Coronary artery (tissue), 2 donors: ENCODE measurements around the gene TIGD6.

Source experiments
- DNase-seq: peaks from one replicate; pipeline ENCODE4 v3.0.0-alpha.2; 2017; ENCODE audit warnings: low spot score
- H3K27ac ChIP-seq, 2 donors: fragments of 200-600 bp; sonication (generic); one replicate each; pipeline ENCODE4 v1.5.1; 2016 to 2019
- H3K4me3 ChIP-seq: fragments of 200-600 bp; sonication (generic); 2 replicates; pipeline ENCODE4 v1.5.1; 2016; ENCODE audit warnings: mild to moderate bottlenecking, moderate library complexity
- CTCF ChIP-seq: fragments of 200-600 bp; sonication (generic); IDR thresholded peaks from one replicate; pipeline ENCODE4 v1.5.1; 2019; ENCODE audit warnings: antibody characterized with exemption

Gene TIGD6

DNA sequence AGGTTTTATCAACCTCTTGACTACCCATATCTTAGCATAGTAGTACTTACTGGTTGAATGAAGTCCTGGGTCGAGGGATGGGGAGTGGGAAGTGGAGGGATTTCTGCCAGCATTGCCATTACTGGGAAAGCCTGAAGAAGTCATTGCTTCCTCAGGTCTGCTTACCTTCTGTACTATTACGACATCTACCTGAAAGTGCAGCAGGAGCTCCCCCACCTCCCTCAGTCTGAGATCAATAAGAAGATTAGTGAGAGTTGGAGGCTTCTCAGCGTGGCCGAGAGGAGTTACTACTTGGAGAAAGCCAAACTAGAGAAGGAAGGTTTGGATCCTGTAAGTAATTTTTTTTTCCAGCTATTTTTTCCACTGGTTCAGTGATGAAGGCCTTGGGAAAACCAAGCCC is 5.9 kb upstream of the TIGD6 start:
- DNase-seq, result no peak
- H3K4me3 ChIP-seq, result no peak overlapping the region
- TF ChIP-seq CTCF, result no peak
- no peak overlapping the region for H3K27ac ChIP-seq

DNA sequence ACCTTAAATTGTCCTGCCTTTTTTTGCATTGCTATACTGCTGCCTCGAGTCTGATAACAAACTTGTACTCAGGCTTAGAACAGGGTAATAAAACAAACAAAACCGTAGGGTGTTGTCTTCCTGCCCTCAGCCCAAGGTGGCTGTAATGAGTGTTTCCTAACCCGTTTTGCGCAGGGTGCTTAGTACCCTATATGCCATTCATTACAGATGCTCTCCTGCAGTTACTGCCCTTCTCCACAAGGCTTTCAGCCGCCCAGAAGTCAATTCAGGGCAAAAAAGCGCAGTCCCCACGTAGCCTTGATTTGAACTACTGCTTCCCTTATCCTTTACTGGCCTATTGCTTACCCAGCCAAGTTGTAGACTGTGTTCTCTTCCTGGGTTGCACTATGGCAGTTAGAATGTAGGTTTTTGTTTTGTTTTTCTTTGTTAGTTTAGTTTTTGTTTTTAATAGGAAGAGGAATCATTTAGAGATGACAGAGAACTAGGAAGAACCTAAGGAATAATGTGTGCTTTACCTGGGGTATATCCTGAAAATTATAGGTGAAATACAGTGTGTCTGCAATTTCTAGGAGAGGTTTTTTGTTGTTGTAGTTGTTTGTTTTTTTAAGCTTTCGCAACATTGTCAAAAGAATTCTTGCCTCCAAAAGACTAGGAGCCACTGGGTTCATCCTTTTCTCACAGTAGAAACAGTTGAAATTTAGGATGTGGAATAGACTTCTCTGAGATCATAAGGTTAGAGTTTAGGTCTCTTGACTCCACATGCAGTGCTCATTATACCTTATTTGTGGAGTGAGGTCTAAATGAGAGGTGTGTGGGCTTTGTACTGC is 1.4 kb upstream of the TIGD6 start:
- peak overlapping the region; percentile 93 for H3K4me3 ChIP-seq
- DNase-seq, result no peak

GRCh38 chr5:150000990-150001659 is 671 bp upstream of the TIGD6 start:
- Histone ChIP-seq H3K27ac (peak overlapping the region; percentile 93 to 95), H3K4me3 (peak overlapping the region; percentile 93)
- TF ChIP-seq CTCF, result no peak
- peak; percentile 76 for DNase-seq

More for the DNA sequence above, 1.4 kb upstream of the TIGD6 start:
- H3K27ac ChIP-seq, result peak overlapping the region; percentile 93 to 95
- peak; percentile 39 for TF ChIP-seq CTCF

GRCh38 chr5:149999866-150000255 is 593 bp downstream of the TIGD6 start:
- Histone ChIP-seq H3K4me3 (peak overlapping the region; percentile 93), H3K27ac (peak overlapping the region; percentile 93 to 95)
- DNase-seq, result no peak
- no peak for TF ChIP-seq CTCF

GRCh38 chr5:149999359-149999758 is 1.1 kb downstream of the TIGD6 start:
- peak overlapping the region; percentile 93 for H3K4me3 ChIP-seq
- DNase-seq, result no peak
- H3K27ac ChIP-seq, result peak overlapping the region in 1 of 2 donors; percentile 93
- TF ChIP-seq CTCF, result no peak

DNA sequence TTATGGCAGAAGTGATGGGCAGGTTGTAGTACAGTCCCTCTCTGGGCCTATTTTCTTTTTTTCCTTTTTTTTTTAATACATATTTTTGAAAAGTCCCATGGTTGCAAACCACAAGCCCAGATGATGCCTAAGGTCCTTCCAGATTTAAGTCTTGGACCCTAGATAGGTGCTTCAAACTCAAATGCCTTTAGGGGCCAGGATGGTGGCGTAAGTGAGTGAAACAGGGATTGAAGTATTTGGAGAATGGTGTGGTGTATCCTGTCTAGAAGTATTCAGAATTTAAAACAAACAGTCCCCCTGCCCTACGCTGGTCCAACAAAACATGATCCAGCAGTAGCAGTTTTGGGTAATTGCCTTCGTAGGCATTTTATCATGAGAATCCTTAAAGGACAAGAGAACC is 2.2 kb downstream of the TIGD6 start:
- TF ChIP-seq CTCF, result no peak
- no peak for DNase-seq
- Histone ChIP-seq H3K27ac (no peak overlapping the region), H3K4me3 (no peak overlapping the region)
